GM18505 (cell line): Measurements from ENCODE around the gene WDR72.

Source experiments
- ATAC-seq: cut with Tn5 transposase; IDR thresholded peaks from one replicate; pipeline ENCODE4 v1.9.1; 2021; ENCODE audit not compliant: unreplicated experiment
- POLR2A ChIP-seq: IDR thresholded peaks from 4 replicates; pipeline ENCODE4 v1.6.1; 2011; ENCODE audit warnings: borderline replicate concordance; ENCODE audit not compliant: insufficient read depth, insufficient read length; ENCODE audit errors: extremely low read depth

WDR72 gene

GRCh38 chr15:53675832-53676231, 83.6 kb downstream of the WDR72 start:
- ATAC-seq, result no peak
- no peak for TF ChIP-seq POLR2A

DNA sequence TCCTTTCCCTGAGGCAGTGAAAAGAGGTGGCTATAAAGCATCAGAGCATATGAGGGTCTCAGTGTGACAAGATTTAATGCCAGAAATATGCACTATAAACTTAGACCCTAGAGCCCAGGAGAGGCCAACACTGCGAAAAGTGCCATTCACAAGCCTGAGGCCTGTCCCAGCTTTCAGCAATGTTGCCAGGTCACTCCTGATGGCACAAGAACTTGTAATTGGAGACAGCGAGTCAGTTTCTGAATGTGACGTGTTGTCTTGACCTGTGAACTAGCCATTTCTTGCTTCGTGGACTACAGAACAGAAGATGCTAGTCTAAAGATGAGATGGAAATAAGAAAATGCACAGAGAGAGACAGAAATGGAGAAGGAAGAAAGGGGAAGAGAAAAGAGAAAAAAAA, 87.9 kb downstream of the WDR72 start:
- ATAC-seq, result no peak
- no peak for TF ChIP-seq POLR2A

DNA sequence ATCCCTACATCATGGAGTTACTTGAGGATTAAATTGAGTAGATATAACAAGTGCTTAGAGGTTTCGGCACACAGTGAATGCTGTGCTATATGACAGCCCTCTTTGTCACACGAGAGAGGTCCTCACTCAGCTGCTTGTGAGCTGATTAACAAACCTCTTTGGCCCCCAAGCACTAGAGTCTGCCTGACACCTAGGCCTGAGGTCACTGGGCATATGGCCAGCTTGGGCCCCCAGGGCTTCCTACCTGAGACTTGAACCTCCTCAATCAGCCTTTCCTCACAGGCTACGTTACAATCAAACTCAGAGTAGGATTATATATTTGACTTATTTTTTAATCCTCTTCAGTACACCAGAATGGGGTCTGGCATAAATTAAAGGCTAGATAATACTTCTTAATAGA, 88.8 kb downstream of the WDR72 start:
- ATAC-seq, result no peak
- TF ChIP-seq POLR2A, result no peak

DNA sequence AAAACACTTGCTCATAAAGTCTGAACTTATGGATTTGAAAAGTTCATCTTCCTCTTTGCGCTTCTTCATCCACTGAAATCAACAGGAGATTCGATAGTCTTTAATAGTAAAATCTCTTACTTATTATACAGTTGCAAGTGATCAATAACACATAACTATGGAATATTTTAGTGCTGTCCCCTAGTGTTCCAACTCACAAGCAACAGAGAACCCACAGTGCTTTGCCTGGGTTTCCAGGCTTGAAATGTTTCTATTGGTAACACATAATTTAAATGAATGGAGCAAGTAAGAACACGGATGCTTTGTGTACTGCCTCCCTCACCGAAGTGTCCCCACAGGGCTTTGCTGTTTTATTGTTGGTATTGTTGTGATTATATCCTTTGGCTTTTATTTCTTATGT, 93.5 kb downstream of the WDR72 start:
- ATAC-seq, result no peak
- TF ChIP-seq POLR2A, result no peak

- TF ChIP-seq POLR2A, result no peak
- no peak for ATAC-seq
These were observed 100.5 kb downstream of the WDR72 start for GRCh38 chr15:53658827-53659555.

GRCh38 chr15:53658255-53658654, 101.2 kb downstream of the WDR72 start:
- no peak for TF ChIP-seq POLR2A
- no peak for ATAC-seq

DNA sequence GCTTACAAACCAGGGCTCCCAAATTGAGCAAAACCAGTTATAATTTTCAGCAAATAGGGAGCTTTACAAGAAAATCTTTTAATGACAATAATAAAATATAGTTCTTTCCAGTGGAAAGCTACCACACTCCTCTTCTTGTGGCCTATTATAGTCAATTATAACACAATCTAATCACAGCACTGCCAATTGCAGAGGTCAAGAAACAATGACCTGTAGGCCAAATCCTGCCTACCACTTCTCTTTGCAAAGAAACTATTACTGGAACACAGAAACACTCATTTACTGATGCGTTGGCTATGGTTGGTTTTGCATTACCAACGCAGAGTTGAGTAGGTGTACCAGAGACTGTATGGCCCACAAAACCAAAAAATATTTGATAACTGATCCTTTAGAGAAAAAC, 110.5 kb downstream of the WDR72 start:
- ATAC-seq, result no peak
- TF ChIP-seq POLR2A, result no peak

DNA sequence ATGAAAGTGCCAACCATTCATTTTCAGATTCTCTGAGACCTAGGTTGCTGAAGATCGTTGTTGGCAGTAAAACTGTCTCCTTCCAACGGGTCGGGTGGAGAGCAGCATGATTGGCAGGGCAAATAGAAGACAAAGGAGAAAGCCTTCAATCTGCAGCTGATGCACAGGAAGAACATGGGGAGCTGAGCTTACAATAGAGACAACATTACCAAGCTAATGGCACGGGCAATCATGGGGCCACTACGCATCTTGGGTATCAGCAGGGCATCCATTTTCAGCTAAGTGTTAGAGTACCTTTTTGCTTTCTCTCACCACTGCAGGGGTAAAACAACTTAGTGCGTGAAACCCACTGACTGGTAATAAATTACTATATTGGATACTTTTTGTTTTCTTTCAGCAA, 114.8 kb downstream of the WDR72 start:
- TF ChIP-seq POLR2A, result no peak
- ATAC-seq, result no peak

DNA sequence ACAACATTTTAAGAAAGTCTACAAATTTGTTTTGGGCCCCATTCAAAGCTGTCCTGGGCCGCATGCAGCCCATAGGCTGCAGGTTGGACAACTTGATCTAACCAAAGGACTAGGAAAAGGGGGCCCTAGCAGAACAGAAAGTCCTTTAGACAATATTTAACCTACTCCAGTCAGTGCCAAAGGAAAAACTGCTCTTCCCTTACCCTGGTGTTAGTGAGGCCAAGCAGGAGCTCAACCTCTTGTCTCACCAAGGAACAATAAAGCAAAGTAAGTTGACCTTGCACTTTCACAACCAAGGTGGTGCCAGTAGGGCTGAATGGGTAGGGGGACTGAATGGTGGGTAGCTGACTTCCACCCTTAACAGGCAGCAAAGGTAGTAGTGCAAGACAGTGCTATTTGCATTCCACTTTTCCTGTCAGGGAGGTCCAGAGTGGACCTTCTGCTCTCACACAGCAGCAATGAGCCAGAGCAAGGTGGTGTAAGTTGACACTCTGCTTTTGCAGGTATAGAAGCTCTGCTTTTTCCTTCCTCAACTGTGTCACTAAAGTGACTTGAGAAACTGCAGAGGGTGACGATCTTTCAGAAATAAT, 124.9 kb downstream of the WDR72 start:
- TF ChIP-seq POLR2A, result no peak
- ATAC-seq, result no peak

DNA sequence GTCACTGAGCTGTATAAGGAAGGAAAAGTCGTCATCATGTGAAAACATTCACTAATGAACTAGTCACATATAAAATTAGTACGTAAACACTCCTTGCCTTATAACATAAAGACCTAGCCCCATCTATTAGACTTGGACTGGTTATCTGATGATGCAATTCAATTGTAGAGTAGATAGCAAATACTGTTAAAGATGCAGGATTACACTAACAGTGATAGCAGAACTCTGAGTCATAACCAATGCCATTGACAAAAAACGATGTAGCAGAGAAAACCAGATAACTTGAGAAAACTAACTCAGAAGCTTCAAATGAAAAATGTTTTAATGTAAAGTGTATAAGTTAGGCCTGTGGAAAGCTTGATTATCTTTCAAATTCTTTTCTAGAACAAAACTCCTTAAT, 132.2 kb downstream of the WDR72 start:
- ATAC-seq, result no peak
- TF ChIP-seq POLR2A, result no peak

GRCh38 chr15:53625962-53626845, 133.3 kb downstream of the WDR72 start:
- ATAC-seq, result no peak
- TF ChIP-seq POLR2A, result no peak

GRCh38 chr15:53625260-53625659, 134.2 kb downstream of the WDR72 start:
- no peak for ATAC-seq
- no peak for TF ChIP-seq POLR2A

DNA sequence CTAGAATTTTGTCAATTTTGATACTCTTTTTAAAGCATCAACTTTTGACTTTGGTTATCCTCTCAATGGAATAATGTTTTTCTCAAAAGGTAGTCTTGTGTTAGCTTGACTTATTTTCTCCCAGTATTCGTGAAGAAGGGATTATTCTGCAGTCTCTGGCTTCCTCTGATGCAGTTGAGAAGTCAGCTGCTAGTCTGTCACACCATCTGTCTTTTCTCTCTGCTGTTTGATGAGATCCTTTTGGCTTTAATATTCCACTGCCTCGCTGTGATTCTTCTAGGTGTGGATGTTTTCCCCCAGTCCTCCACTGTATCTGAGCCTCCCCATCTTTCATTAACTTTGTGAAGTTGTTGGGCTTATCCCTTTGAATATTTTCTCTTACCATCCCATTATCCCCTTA, 141.0 kb downstream of the WDR72 start:
- no peak for TF ChIP-seq POLR2A
- no peak for ATAC-seq
